ENCODE data around the gene LHFPL6.

- TF ChIP-seq CTCF (IDR thresholded peaks at IDR 0.05) (no peak), POLR2A (IDR thresholded peaks at IDR 0.05) (no peak)
Measured at GRCh38 chr13:39350461-39350881, 252.5 kb downstream of the LHFPL6 start.
